Activated CD4-positive, alpha-beta T cell treated with anti-CD3 and anti-CD28 coated beads, Interleukin-2, amount 50 U/mL, for 48 hours (primary cell): ENCODE data around the gene TBC1D17.

Experiments
- DNase-seq, 2 experiments: peaks; one replicate each; pipeline ENCODE4 v3.0.0-alpha.2; 2020

Gene TBC1D17

DNA sequence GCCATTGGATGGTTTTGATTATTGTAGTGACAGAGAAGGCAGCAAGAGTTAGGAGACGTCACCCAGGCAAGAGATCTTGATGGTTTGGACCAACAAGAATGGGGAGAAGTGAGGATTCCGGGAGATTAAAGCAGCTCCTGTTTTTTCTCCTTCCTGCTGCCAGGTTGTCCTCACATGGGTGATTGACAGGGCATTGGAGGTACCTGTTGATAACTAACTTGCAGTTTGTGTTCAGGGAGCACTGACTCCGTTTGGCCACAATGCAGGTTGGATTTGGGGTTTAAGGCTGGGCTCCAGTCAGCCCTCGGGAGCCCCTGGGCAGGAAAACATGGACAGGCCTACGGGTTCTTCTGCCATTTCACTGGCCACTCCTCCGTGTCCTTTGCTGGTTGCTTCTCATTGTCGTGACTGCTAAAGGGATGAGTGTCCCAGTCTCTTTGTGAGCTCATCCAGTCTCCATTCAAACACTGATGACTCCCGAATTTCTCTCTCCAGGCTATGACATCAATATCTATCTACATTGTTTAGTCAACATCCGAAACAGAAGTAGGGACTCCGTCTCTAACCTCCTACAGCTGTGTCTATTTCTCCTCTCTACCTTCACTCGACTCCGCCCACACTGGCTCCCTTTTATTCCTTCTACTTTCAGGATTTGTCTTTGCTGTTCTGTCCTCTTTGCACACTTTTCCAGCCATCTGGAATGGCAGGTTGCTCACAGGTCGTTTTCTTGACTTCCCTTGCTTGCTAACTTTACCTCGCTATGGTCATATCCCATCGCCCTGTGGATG lies 27.9 kb upstream of the TBC1D17 start:
- no peak for DNase-seq

DNA sequence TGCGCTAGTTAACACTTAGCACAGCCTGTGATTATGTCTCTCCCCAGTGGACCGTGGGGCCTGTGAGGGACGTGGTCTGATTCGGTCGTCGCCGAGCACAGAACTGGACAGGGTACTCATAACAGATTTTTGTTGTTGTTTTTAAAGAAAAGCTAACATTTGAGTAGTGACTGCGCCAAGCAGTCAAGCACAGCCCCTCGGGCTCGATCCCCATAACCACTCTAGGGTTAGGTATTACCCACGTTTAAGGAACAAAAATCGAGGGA lies 27.3 kb upstream of the TBC1D17 start:
- no peak for DNase-seq

DNA sequence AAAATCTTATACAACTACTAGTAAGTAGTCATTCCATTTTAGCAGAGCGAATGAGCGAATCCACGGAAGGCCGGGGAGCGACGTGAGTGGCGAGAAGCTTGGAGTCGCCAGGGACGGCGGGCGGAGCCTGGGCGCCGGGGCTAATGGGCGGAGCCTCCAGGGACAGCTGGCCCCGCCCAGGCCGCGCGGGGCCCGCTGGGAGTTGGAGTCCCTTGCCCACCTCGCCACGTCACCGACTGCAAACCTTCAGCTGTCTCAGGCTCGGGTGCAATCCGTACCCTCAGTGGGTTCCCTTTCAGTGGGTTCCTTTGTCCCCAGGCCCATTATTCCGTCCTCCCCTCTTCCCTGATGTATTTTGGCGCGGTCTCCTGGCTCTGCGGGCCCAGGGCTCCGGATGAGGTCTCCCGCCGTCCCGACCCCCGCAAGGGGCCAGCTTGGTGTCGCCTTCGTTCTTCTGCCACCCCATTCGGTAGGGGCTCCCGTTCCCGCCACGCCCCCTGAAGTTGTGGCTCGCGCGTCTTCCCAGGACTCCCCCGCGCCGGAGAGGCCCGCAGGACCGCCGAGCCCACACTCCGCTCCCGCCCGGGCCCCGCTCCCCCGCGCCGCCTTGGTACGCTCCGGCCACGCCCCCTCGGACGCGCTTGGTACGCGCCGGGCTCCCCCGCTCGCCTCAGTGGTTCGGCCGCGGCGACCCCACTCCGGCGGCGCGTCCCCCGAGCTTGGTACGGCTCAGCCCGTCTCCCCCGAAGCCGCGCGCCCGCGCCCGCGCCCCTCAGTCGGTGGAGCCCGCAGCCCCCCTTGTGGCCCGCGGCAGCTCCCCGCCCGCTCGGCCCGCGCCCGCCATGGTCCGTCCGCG lies 26.8 kb upstream of the TBC1D17 start, which contains the start of gene PTOV1:
TSS of gene PTOV1 (plus strand) at position 673 of the 856 bp plus-strand sequence.
- peak; percentile 88 to 91 for DNase-seq

DNA sequence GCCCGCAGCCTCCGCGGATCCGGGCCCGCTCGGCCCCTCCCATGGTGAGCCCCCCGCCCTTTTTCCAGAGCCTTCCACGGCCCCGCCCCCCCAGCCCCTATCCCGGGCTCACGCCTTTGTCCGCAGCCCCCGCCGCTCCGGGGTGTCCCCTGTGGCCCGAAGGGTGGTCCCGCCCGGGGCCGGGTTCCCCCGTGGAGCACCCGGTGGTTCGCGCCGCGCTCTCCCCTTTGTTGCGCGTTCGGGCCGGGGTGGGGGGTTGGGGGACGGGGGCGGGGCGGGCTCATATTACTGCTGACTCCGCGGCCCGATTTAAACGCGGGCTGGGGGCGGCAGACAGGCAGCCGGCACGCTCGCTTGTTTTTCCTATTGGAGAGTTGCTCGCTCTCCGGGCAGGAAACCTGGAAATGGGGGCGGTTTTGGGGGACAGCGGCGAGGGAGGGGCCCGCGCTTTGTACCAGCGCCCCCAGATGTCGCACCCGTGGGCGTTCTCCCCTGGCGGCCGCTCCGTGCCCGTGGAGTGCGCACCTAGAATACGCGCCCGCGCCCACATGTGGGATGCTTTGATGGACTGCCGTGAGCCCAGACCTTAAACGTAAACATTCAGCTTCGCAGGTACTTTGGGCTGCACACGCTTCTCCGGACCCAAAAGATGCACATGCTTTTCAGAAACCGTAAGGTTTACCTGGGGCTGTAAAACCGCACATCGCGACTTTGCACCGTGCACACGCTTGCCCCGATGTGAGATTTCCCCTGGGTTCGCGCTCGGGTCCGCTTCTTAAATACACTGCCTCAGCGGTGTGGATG lies 25.8 kb upstream of the TBC1D17 start:
- DNase-seq: peak in 1 of 2 experiments; percentile 43

DNA sequence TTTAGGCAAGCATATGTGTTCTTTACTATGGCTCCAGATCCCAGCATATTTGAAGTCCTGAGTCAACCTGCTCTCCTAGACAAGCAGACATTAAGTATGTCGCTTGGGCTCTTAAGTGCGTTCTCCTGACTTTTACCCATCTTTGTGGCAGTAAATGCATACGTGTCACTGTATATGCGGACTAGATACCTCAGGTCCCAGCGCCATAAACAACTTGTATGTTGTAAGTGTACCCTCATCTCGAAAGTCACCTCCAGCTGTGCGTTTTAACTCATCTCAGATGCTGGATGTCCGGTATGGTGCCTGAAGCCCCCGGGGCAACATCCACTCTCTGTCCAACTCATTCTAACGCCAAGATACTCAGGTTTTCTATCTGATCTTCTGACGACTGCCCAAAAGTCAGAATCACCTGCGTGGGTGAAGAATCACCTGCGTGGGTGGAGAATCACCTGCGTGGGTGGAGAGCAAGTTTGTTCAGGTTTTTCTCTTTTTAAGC lies 24.8 kb upstream of the TBC1D17 start:
- no peak for DNase-seq

DNA sequence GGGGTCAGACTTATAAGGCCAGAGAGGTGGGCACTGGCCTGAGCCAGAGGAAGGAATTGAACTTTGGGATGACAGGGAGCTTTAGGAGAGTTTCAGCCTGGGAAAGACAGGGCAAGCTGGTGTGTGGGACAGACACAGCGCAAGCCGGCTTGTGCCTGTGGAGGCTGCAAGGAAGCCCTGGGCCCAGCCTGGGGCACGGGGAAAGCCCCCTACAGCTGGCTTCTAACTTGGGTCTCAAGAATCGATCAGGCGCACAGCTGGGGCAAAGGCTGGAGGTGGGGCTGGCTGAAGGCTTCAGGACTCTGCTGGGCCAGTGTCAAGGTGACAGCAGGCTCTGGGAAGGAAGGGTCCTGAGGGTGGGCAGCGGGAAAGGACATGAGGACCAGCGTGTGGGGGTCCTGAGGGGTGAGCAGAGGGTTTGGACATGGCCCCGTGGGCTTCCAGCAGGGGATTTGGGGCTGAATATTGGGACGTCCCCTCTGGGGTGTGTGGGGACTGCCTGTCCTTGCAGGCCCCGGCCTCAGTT lies 23.6 kb upstream of the TBC1D17 start:
- no peak for DNase-seq

DNA sequence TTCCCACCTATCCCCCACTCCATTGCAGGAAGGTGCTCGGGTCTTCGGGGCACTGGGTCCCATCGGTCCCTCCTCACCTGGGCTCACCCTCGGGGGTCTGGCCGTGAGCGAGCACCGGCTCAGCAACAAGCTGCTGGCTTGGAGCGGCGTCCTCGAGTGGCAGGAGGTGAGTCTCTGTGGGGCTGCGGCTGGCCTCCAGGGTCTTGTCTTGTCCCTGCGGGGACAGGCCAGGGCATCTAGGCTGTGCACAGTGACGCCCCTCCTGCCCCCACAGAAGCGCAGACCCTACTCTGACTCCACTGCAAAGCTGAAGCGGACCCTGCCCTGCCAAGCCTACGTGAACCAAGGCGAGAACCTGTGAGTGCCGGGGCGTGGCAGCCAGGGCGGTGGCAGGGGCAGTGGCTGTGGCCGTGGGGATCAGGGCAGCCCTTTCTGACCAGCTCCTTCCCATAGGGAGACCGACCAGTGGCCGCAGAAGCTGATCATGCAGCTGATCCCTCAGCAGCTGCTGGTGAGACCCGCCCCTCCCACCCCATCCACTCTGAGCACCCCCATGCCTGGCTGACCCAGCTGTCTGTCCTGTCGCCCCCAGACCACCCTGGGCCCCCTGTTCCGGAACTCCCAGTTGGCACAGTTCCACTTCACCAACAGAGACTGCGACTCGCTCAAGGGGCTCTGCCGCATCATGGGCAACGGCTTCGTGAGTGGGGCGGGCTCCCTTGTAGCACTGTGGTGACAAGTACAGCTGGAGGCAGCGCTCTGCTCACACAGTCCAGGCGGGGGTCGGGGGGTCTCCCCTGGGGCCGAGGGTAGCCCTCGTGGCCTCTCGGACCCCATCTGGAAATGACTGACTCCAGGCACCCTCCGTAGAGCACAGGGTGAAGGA lies 22.9 kb upstream of the TBC1D17 start:
- DNase-seq: no peak

DNA sequence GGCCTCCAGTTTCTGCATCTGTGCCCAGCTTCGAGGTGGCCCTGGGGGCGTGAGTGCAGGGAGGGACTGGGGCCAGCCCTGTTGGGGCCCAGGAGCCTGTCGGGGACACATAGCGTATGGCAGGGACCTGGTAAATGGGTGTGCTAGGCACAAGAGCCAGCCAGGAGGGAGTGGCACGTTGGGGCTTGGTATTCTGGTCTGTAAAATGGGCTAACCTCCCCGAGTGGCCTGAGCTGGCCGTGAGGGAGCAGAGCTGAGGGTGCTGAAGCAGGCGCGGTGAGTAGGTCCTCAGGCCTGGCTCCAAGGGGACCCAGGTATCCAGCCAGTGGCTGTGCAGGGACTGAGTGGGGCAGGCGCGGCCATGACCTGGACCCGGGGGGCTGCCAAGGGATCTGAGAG lies 22.2 kb upstream of the TBC1D17 start:
- no peak for DNase-seq

DNA sequence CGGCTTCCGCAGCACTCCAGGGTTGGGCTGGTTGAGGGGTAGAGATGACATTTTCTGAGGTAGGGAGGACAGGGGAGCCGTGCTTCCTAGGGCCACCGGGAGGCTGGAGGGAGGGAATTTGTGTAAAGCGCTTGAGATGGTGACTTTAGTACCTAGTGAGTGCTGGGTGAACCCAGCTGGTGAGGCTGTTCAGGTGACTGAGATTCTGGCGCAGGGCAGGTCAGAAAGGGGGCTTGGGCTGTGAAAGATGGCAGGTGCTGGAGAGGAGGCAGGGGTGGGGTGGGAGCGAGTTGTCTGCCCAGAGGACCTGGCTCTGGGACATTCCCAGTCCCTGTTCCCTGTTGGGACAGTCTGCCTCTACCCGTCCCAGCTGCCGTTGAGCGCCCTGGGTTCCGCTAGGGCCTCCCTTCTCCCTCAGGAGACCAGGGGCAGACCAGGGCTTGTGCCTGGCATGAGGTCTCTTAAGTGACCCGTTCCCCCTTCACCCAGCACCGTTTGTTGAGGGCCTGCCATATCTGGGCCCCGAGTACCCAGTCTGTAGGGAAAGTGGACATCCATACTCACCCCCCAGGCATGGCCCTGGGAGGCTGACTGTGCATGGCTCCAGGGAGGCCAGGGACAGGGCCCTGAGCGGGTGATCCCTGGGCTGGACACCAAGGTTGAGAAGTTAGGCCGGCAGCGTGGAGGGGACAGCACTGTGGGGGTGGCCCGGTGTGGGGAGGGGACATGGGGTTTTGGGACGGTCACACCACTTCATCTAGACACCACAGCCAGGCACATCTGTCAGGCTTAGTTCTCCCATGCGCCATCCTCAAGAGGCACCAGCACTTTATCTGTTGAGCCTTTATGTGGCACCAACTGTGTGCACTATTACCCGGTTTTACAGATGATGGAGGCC lies 21.6 kb upstream of the TBC1D17 start:
- DNase-seq: no peak

DNA sequence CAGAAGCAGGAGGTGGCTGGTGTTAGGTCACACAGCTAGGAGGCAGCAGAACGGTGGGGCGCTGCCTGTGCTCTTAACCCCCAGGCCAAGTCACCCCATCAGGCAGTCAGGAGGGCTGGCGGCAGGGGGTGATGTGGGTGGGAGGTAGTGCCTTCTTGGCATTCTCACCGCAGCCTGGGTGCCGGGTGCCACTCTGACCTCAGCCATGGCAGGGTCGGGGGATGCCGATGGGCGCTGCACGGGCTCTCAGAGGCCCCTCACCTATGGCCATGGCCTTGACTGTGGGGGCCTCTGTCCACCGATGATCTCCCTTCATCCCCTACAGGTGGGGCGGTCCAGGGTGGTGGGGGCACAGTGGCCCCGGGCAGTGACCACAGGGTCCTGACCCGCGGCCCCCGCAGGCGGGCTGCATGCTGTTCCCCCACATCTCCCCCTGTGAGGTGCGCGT lies 20.9 kb upstream of the TBC1D17 start:
- no peak for DNase-seq

DNA sequence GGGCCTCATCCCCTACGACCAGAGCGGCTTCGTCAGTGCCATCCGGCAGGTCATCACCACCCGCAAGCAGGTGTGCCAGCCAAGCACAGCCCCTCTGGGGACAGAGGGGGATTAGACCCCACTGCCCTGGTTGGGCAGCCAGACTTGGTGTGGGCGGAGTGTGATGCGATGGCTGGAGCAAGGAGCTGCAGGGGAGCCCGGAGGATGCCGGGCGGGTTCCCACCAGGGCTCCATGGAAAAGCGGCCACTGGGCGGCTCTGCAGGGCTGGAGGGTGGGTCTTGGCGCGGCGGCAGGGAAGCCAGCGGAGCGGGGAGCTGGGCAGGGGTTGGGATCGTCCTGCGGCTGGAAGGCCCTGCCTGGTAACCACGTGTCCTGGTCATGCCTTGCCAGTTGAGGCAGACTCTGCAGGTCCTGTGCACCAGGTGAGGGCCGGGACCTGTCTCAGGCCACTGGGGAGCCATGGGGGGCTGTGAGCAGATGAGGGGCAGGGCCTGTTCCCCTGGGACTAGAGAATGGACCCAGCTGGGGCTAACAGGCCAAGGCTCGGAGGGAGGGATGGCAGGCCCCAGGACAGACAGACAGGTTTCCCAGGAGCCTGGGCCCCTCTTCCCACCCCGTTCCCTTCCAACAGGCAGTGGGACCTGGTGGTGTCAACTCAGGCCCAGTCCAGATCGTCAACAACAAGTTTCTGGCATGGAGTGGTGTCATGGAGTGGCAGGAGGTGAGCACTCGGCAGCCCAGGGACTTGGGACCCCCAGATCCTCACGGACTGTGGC lies 20.3 kb upstream of the TBC1D17 start:
- DNase-seq: no peak

DNA sequence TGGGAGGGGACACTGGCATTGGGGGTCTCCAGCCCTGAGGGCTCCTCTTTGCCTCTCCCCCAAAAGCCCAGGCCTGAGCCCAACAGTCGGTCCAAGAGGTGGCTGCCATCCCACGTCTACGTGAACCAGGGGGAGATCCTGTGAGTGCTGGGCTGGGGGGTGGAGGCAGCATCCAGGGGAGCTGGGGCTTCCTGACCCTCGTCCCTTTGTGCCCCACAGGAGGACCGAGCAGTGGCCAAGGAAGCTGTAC lies 19.7 kb upstream of the TBC1D17 start:
- DNase-seq: no peak

DNA sequence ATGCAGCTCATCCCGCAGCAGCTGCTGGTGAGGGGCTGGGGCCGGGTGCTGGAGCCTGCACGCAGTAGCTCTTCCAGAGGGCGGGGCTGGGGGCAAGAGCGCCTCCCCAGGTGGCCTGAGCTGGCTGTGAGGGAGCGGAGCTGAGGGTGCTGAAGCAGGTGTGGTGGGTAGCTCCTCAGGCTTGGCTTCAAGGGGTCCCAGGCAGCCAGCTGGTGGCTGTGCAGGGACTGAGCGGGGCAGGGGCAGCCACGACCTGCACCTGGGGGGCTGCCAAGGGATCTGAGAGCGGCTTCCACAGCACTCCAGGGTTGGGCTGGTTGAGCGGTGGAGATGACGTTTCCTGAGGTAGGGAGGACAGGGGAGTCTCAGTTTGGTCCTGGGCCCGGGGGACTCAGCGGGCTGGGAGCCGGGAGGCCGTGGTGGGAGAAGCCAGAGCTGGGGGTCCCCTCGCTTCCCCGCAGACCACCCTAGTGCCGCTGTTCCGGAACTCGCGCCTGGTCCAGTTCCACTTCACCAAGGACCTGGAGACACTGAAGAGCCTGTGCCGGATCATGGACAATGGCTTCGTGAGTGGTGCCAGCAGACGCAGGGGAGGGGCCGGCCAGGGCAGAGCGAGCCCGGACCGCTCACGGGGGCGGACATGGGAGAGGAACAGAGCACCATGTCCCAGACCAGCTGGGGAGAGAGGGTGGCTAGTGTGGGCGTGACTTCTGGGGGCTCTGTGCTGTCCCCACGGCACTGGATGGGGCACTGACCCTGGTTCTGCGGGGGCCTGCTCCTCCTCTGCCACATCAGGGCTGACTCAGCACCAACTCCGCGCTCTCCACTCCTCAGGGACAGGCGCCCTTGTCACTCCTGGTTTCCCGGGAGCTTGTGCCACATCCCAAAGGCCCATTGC lies 19.2 kb upstream of the TBC1D17 start:
- no peak for DNase-seq

DNA sequence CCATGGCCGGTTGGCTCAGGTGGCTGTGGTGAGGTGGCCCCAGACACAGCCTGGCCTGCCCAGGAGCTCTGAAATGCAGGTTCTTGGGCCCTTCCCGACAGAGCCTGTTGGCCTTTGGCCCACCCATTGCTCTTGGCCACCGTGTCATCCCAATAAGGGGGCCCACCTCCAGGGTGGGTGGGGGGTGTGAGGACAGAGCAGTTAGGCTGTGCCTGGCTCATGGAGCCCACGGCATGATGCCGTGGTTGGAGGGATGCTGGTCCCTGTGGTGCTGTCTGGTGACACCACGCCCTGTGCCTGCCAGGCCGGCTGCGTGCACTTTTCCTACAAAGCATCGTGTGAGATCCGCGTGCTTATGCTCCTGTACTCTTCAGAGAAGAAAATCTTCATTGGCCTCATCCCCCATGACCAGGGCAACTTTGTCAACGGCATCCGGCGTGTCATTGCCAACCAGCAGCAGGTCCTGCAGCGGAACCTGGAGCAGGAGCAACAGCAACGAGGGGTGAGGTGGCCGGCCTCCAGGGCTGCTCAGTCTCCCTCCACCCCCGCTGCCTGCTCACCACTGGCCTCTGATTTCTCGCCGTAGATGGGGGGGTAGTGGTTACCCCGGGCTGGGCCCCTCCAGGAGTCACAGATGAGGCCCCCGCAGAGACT lies 17.7 kb upstream of the TBC1D17 start:
- DNase-seq: no peak

DNA sequence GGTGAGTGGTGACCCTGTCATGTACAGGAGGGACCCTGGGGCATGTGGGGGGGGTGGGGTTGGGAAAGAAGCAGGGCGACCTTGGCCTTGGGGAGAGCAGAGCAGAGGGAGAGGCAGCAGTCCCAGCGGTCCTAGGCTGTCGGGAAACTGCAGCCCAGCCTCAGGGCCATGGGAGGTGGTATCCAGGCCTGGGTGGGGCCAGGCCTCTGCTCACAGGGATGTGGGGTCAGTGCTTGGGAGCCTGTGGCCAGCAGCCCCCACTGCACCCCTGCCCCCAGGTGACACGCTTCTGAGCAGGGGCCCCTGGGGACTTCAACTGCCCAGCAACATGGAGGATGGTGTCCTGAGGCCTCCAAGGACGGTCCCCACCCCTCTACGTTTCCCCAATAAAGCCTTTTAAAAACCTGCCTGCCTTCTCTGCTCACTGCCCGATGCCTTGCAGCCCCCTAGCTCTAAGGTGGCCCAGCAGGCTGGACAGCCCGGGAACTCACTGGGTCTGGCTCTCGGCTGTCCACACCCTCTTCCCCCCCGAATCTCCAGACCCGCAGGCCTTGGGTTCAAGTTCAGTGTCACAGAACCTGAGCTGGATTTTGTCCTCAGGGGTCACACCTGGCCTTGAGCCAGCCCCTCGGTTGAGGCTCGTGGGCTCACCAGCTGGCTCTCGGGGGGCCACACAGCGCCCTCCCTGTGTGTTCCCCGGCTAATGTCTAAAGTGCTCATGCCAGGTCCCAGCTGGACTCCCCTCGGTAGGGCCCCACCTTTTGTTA lies 17.0 kb upstream of the TBC1D17 start:
- no peak for DNase-seq

DNA sequence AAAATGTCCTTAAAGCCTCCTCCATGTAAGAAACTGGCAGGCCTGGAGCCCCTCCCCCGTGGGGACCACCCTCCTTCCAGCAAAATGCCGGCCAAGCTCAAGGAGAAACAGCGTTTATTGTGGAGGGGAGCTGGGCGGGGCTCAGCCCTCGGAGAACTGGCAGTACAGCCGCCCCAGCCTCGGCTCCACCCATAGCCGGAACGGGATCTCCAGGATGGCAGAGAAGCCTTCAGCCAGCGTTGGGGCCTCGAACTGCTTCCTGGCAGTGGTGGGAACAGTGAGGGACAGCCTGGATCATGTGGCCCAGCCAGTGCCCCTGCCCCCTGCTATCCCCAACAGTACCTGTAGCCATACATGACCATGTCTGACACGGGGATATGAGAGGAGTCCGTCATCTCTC lies 16.4 kb upstream of the TBC1D17 start:
- no peak for DNase-seq

DNA sequence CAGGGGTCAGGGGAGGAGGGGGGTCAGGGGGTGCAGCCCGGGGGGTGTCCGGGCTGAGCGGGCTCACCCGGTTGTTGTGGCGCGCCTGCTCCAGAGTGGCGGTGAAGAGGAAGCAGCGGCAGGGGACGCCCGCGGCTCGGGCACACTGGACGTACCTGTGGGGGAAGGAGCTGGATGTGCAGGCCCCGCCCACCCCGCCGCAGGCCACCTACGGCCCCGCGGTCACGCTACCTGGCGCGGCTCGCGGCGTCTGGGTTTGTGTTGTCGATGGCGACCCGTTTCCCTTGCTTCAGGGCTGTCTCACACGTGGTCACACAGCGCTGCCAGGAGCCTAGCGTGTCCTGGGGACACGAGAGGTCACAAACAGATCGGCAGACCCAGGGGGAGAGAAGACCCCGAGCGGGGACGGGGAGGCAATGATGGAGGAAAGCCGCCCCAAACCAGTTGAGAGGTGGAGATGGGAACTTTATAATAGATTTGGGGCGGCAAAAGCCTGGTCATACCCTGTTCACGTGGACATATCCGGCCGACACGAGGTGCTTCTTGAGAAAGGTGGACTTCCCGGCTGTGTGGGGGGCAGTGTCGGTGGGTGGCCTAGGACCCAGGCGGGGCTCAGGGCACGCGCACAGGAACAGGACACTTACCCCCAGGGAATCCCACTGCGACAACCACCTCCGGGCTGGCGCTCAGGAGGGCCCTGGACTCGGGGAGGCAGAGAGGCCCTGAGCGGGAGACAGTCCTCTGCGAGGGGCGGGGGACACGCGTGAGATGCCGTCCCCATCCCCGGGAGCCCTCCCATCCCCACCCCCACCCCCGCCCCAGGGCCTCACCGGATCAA lies 15.7 kb upstream of the TBC1D17 start:
- no peak for DNase-seq
